SK-N-SH (cell line): ENCODE results near the gene KLF2. TPM values are rescaled to one million over a fixed set of nuclear protein-coding genes. Genes with fewer than 3 reads are reported as not detected.

Experiments
- CTCF ChIA-PET: fragments of 300-600, 350-600 bp; formaldehyde crosslinking; extraction: SDS; loops from one replicate; lab custom pipeline; 2021; lab: Yijun Ruan, JAX
- POLR2A ChIA-PET: fragments of 350-600 bp; sonication (Branson Sonifier 250); formaldehyde crosslinking; extraction: SDS; loops from one replicate; lab custom pipeline; 2020; ENCODE audit warnings: antibody characterized with exemption, inconsistent platforms; lab: Yijun Ruan, JAX
- DNase-seq: peaks from one replicate; pipeline ENCODE4 v3.0.0; 2012
- H2AFZ ChIP-seq: fragments of 200-600 bp; sonication (generic); 2 replicates; pipeline ENCODE4 v1.8.1; 2016; ENCODE audit warnings: antibody characterized with exemption, mild to moderate bottlenecking, low read depth
- H3F3A ChIP-seq: fragments of 200-600 bp; sonication (generic); replicated peaks from 2 replicates; pipeline ENCODE3; 2016; ENCODE audit warnings: antibody characterized with exemption, mild to moderate bottlenecking; ENCODE audit not compliant: insufficient read depth
- H3K27ac ChIP-seq, 2 experiments: fragments of 200-500 bp in 1 of 2; fragments of 200-600 bp in 1 of 2; sonication (Bioruptor generic) in 1 of 2; sonication (generic), shearing (Covaris generic) in 1 of 2; 2 replicates each; pipeline versions ENCODE4 v1.5.1 to v1.6.1; 2014 to 2016; ENCODE audit warnings: low read depth in 2 of 2, inconsistent platforms in 1 of 2, low read length in 1 of 2, mild to moderate bottlenecking in 1 of 2, mixed read lengths in 1 of 2
- H3K27me3 ChIP-seq: fragments of 200-600 bp; sonication (generic), shearing (Covaris generic); 2 replicates; pipeline ENCODE4 v1.6.1; 2016; ENCODE audit warnings: mixed run types; ENCODE audit not compliant: insufficient read depth
- H3K36me3 ChIP-seq, 2 experiments: fragments of 200-500 bp in 1 of 2; fragments of 200-600 bp in 1 of 2; sonication (Bioruptor generic) in 1 of 2; sonication (generic) in 1 of 2; replicated peaks in 1 of 2; 2 replicates each; pipeline versions ENCODE3 to v1.5.1; 2014 to 2016; ENCODE audit warnings: low read length in 1 of 2, mild to moderate bottlenecking in 1 of 2; ENCODE audit not compliant: insufficient read depth in 2 of 2, control insufficient read depth in 1 of 2
- H3K4me1 ChIP-seq, 2 experiments: fragments of 200-500 bp in 1 of 2; fragments of 200-600 bp in 1 of 2; sonication (Bioruptor generic) in 1 of 2; sonication (generic), shearing (Covaris generic) in 1 of 2; 2 replicates each; pipeline versions ENCODE4 v1.5.1 to v1.6.1; 2014 to 2016; ENCODE audit warnings: low read depth in 1 of 2, low read length in 1 of 2, mixed run types in 1 of 2; ENCODE audit not compliant: insufficient read depth in 2 of 2, control insufficient read depth in 1 of 2
- H3K4me2 ChIP-seq: fragments of 200-600 bp; sonication (generic), shearing (Covaris generic); 2 replicates; pipeline ENCODE4 v1.6.1; 2017; ENCODE audit warnings: mixed run types
- H3K4me3 ChIP-seq, 2 experiments: fragments of 200-500 bp in 1 of 2; fragments of 200-600 bp in 1 of 2; sonication (Bioruptor generic) in 1 of 2; sonication (generic), shearing (Covaris generic) in 1 of 2; 2 replicates each; pipeline versions ENCODE4 v1.5.1 to v1.8.1; 2014 to 2016; ENCODE audit warnings: low read depth in 2 of 2, inconsistent platforms in 1 of 2, low read length in 1 of 2, mild to moderate bottlenecking in 1 of 2, mixed read lengths in 1 of 2, moderate library complexity in 1 of 2
- H3K79me2 ChIP-seq: fragments of 200-600 bp; sonication (generic); 2 replicates; pipeline ENCODE4 v1.8.1; 2017; ENCODE audit warnings: mild to moderate bottlenecking; ENCODE audit not compliant: insufficient read depth
- H3K9ac ChIP-seq: fragments of 200-600 bp; sonication (generic); 2 replicates; pipeline ENCODE4 v1.6.1; 2017; ENCODE audit warnings: mixed run types
- H3K9me2 ChIP-seq: fragments of 200-600 bp; sonication (generic); 2 replicates; pipeline ENCODE4 v1.6.1; 2017; ENCODE audit warnings: mixed run types
- H3K9me3 ChIP-seq: fragments of 200-600 bp; sonication (generic); 2 replicates; pipeline ENCODE4 v1.6.1; 2017; ENCODE audit warnings: mixed run types, mild to moderate bottlenecking, moderate library complexity
- H4K20me1 ChIP-seq: fragments of 200-600 bp; sonication (generic); 2 replicates; pipeline ENCODE4 v1.6.1; 2017; ENCODE audit warnings: mild to moderate bottlenecking, mixed run types; ENCODE audit not compliant: insufficient read depth
- EP300 ChIP-seq, 2 experiments: IDR thresholded peaks; 2 replicates each; pipeline versions ENCODE4 v1.4.0 to v1.6.1; 2012; ENCODE audit warnings: borderline replicate concordance in 1 of 2, low read depth in 1 of 2, low read length in 1 of 2
- EZH2phosphoT487 ChIP-seq: fragments of 200-600 bp; sonication (generic); IDR thresholded peaks from 2 replicates; pipeline ENCODE4 v1.6.1; 2017; ENCODE audit warnings: low read depth, mixed run types, mild to moderate bottlenecking, antibody characterized with exemption, moderate library complexity, borderline replicate concordance
- FOSL2 ChIP-seq: IDR thresholded peaks from 2 replicates; pipeline ENCODE4 v1.4.0; 2012; ENCODE audit warnings: low read depth, mild to moderate bottlenecking, moderate library complexity, borderline replicate concordance
- FOXJ3 ChIP-seq: sonication (generic); formaldehyde crosslinking; IDR thresholded peaks from 2 replicates; pipeline ENCODE4 v1.5.1; 2020; ENCODE audit warnings: mild to moderate bottlenecking, missing genetic modification reagents
- GABPA ChIP-seq: IDR thresholded peaks from 2 replicates; pipeline ENCODE4 v1.4.0; 2012; ENCODE audit warnings: low read depth, mild to moderate bottlenecking
- JUND ChIP-seq: IDR thresholded peaks from 2 replicates; pipeline ENCODE4 v1.4.0; 2012
- MEF2A ChIP-seq: IDR thresholded peaks from 2 replicates; pipeline ENCODE4 v1.4.0; 2012; ENCODE audit warnings: low read depth, borderline replicate concordance
- MXI1 ChIP-seq: IDR thresholded peaks from 2 replicates; pipeline ENCODE4 v1.6.1; 2012; ENCODE audit warnings: mild to moderate bottlenecking, low read depth, low read length, improper control_type of control experiment
- NFIC ChIP-seq: IDR thresholded peaks from 2 replicates; pipeline ENCODE4 v1.4.0; 2012; ENCODE audit warnings: borderline replicate concordance
- RAD21 ChIP-seq: IDR thresholded peaks from 2 replicates; pipeline ENCODE4 v1.6.1; 2012; ENCODE audit warnings: mild to moderate bottlenecking, low read length
- RCOR1 ChIP-seq: fragments of 150-350 bp; IDR thresholded peaks from 2 replicates; pipeline ENCODE4 v1.6.1; 2017; ENCODE audit warnings: antibody characterized with exemption, low read length
- SIN3A ChIP-seq: IDR thresholded peaks from 2 replicates; pipeline ENCODE4 v1.6.1; 2012; ENCODE audit warnings: low read depth, mild to moderate bottlenecking, low read length, moderate library complexity, borderline replicate concordance
- TAF1 ChIP-seq: IDR thresholded peaks from 2 replicates; pipeline ENCODE4 v1.6.1; 2012; ENCODE audit warnings: low read depth, mild to moderate bottlenecking, low read length, moderate library complexity, borderline replicate concordance
- TCF12 ChIP-seq: IDR thresholded peaks from 2 replicates; pipeline ENCODE4 v1.4.0; 2012
- TEAD4 ChIP-seq: IDR thresholded peaks from 2 replicates; pipeline ENCODE4 v1.4.0; 2012; ENCODE audit warnings: mild to moderate bottlenecking, borderline replicate concordance; ENCODE audit not compliant: insufficient read depth
- USF1 ChIP-seq: IDR thresholded peaks from 2 replicates; pipeline ENCODE4 v1.4.0; 2012; ENCODE audit warnings: low read depth, borderline replicate concordance
- WGBS: methylation state at CpG from one replicate; pipeline ENCODE4 v1.1.6; 2017; ENCODE audit warnings: low lambda C conversion rate; 5-methylcytosine and 5-hydroxymethylcytosine counted together
- polyA plus RNA-seq, 3 experiments: library from polyadenylated mRNA; depleted of rRNA; stranded (reverse); fragments of >200 nt; gene quantifications; 2 replicates each; pipeline ENCODE4 v1.2.3, GENCODE V29; 2012
- TF ChIP-seq, protein P1 (sequence below): IDR thresholded peaks from 2 replicates; pipeline ENCODE4 v1.6.1; 2012; ENCODE audit warnings: mild to moderate bottlenecking, low read depth, low read length, moderate library complexity
- TF ChIP-seq, protein P2 (sequence below): fragments of 150-350 bp; IDR thresholded peaks from 2 replicates; pipeline ENCODE4 v1.6.1; 2016; ENCODE audit warnings: mild to moderate bottlenecking, low read depth, low read length

KLF2 gene
- polyA plus RNA-seq, 1 of the 3 experiments (the other 2 are of a cell fraction) = 6.9 TPM

DNA sequence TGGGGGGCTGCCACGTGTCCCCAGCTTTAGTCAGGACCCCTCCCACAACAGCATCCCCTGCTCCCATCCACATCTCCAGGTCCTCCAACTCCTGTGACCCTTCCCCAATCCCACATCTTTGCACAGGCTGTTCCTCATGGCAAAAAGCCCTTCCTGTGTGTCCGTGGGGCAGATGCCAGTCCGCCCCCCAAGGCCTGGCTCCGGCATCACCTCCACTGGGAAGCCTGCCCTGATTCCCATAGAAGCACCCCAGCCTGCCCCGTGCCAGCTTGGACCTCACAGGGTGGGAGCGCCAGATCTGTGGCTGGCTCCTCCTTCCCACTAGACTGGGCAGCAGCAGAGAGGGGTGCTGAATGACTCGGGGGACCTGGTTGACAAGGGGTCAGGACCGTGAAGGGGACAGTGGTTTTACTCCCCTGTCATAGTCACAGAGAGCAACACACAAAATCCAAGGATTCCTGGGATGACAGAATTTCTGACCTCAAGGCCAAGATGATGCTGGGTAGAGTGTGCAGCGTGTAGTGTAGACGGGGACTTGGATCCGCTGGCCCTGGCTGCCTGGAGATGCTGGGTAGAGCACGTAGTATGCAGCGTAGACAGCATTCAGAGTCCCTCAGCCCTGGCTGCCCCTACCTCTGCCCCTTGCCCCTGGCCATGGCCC is 13.3 kb downstream of the KLF2 start (continued):
- TF ChIP-seq, protein P1, sequence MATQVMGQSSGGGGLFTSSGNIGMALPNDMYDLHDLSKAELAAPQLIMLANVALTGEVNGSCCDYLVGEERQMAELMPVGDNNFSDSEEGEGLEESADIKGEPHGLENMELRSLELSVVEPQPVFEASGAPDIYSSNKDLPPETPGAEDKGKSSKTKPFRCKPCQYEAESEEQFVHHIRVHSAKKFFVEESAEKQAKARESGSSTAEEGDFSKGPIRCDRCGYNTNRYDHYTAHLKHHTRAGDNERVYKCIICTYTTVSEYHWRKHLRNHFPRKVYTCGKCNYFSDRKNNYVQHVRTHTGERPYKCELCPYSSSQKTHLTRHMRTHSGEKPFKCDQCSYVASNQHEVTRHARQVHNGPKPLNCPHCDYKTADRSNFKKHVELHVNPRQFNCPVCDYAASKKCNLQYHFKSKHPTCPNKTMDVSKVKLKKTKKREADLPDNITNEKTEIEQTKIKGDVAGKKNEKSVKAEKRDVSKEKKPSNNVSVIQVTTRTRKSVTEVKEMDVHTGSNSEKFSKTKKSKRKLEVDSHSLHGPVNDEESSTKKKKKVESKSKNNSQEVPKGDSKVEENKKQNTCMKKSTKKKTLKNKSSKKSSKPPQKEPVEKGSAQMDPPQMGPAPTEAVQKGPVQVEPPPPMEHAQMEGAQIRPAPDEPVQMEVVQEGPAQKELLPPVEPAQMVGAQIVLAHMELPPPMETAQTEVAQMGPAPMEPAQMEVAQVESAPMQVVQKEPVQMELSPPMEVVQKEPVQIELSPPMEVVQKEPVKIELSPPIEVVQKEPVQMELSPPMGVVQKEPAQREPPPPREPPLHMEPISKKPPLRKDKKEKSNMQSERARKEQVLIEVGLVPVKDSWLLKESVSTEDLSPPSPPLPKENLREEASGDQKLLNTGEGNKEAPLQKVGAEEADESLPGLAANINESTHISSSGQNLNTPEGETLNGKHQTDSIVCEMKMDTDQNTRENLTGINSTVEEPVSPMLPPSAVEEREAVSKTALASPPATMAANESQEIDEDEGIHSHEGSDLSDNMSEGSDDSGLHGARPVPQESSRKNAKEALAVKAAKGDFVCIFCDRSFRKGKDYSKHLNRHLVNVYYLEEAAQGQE = no peak

GRCh38 chr19:16338470-16339360 is 14.1 kb downstream of the KLF2 start:
- DNase-seq = no peak
- no peaks in the 10 kb centered on the region for H4K20me1 ChIP-seq
- WGBS = 11% methylated on average over 15 of the region's 30 CpGs
- peaks cover 26% of the 10 kb centered on the region for H3F3A ChIP-seq
- peaks cover 0 to 22% of the 10 kb centered on the region in 2 experiments; a peak in 3 of 4 replicates for H3K4me1 ChIP-seq
- no peaks in the 10 kb centered on the region for H3K27me3 ChIP-seq
- ChIA-PET CTCF (interaction anchor here (0.6 to 1.2 kb wide), 4 partner anchors 10 to 274 kb away, joined by 3 to 4 read pairs (median 3); no protein-coding TSS in a partner anchor), POLR2A (no interaction called here)
- H2AFZ ChIP-seq = peak overlapping the region; percentile 34; the same call in 1 of the 2 replicates
- no peaks in the 10 kb centered on the region for H3K9me3 ChIP-seq
- no peaks in the 10 kb centered on the region for H3K79me2 ChIP-seq
- H3K36me3 ChIP-seq = no peaks in the 10 kb centered on the region
- peak overlapping the region; percentile 75 for H3K4me2 ChIP-seq
- H3K27ac ChIP-seq = peak overlapping the region; percentile 65 to 77; a peak in 3 of 4 replicates
- no peaks in the 10 kb centered on the region for H3K9me2 ChIP-seq
- H3K4me3 ChIP-seq = no peak overlapping the region
- peak overlapping the region; percentile 53; the same call in 1 of the 2 replicates for H3K9ac ChIP-seq
- TF ChIP-seq FOSL2 (peak; percentile 81), RCOR1 (no peak), NFIC (peak; percentile 85), TAF1 (no peak; the same call in 1 of the 2 replicates), EP300 (IDR thresholded peaks at IDR 0.05; ENCODE audit: borderline replicate concordance in 1 of 2, low read depth in 1 of 2, low read length in 1 of 2) (peak; percentile 33 to 97; a peak in 3 of 4 replicates), MEF2A (no peak; the same call in 1 of the 2 replicates), RAD21 (no peak), FOXJ3 (CRISPR knock-in tag) (no peak), USF1 (peak; percentile 38; the same call in 1 of the 2 replicates), GABPA (no peak), MXI1 (no peak), TEAD4 (peak; percentile 100), EZH2phosphoT487 (no peak), JUND (peak; percentile 80), SIN3A (no peak; the same call in 1 of the 2 replicates), TCF12 (peak; percentile 93)
- TF ChIP-seq, protein P1 = peak; percentile 72; the same call in 1 of the 2 replicates
- TF ChIP-seq, protein P2, sequence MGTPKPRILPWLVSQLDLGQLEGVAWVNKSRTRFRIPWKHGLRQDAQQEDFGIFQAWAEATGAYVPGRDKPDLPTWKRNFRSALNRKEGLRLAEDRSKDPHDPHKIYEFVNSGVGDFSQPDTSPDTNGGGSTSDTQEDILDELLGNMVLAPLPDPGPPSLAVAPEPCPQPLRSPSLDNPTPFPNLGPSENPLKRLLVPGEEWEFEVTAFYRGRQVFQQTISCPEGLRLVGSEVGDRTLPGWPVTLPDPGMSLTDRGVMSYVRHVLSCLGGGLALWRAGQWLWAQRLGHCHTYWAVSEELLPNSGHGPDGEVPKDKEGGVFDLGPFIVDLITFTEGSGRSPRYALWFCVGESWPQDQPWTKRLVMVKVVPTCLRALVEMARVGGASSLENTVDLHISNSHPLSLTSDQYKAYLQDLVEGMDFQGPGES = no peak
